Stimulated activated CD4-positive, alpha-beta T cell treated with anti-CD3 and anti-CD28 coated beads, Interleukin-2, amount 100 ng/mL, for 4 hours (primary cell): Measurements from ENCODE around the gene ACER3.
A peak's percentile ranks its signal among the peaks of the same experiment; 100 is the strongest.
"Not testable (repeated sequence)": the region's sequence is repeated elsewhere in the genome, so short reads cannot be mapped to it uniquely, and the experiment has no call there.

Experiments
- DNase-seq: peaks from one replicate; pipeline ENCODE4 v3.0.0-alpha.2; 2020; ENCODE audit warnings: low read depth

The ACER3 gene

DNA sequence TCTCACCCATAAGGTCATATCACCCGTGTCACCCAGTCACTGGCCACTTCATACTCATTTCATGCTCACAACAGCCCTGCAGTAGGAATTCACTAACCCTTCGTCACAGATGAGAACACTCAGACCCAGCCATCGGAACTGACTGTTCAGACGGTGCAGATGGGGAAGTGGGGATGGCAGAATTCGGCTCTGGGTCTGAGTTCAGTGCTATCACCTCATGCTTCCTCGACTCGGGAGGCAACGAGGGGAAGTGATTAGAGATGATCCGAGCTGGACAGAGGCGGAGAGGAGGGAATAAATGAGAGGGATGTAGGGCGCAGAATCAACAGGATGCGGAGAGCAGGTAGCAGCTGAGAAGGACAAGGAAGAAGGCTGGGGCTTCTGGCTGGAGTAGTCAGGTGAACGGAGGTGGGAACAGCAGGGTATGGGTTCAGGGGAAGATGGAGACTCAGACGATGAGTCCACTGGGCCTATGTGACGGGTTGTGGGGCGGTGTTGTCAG lies 178.2 kb downstream of the ACER3 start:
- DNase-seq: no peak

DNA sequence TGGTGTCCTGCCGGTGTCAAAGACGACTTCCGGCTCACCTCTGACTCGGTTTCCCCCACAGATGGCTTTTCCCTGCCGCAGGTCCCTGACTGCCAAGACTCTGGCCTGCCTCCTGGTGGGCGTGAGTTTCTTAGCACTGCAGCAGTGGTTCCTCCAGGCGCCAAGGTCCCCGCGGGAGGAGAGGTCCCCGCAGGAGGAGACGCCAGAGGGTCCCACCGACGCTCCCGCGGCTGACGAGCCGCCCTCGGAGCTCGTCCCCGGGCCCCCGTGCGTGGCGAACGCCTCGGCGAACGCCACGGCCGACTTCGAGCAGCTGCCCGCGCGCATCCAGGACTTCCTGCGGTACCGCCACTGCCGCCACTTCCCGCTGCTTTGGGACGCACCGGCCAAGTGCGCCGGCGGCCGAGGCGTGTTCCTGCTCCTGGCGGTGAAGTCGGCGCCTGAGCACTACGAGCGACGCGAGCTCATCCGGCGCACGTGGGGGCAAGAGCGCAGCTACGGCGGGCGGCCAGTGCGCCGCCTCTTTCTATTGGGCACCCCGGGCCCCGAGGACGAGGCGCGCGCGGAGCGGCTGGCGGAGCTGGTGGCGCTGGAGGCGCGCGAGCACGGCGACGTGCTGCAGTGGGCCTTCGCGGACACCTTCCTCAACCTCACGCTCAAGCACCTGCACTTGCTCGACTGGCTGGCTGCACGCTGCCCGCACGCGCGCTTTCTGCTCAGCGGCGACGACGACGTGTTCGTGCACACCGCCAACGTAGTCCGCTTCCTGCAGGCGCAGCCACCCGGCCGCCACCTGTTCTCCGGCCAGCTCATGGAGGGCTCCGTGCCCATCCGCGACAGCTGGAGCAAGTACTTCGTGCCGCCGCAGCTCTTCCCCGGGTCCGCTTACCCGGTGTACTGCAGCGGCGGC lies 179.0 kb downstream of the ACER3 start:
- DNase-seq: no peak

DNA sequence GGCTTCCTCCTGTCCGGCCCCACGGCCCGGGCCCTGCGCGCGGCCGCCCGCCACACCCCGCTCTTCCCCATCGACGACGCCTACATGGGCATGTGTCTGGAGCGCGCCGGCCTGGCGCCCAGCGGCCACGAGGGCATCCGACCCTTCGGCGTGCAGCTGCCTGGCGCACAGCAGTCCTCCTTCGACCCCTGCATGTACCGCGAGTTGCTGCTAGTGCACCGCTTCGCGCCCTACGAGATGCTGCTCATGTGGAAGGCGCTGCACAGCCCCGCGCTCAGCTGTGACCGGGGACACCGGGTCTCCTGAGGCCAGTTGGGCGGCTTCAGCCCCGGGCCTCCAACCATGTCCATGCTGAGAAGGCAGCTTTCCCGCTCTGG lies 179.7 kb downstream of the ACER3 start:
- no peak for DNase-seq

DNA sequence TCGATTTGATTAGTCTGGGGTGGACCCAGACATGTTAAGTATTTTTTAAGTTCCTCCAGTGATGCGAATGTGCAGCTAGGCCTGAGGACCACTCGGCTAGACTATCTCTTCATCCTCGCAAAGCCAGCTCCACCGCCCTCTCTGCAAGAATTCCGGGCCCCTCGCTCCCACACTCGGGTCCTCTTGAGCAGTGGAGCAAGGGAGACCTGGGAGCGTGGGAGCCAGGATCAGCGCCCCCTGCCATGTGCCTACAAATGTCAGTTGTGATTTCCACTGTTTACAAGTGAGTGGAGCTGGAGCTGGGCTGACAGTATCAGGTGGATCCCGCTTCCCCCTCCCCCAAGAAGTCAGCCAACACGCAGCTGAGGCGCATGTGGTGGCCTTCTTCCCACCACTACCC lies 180.2 kb downstream of the ACER3 start:
- DNase-seq: no peak

DNA sequence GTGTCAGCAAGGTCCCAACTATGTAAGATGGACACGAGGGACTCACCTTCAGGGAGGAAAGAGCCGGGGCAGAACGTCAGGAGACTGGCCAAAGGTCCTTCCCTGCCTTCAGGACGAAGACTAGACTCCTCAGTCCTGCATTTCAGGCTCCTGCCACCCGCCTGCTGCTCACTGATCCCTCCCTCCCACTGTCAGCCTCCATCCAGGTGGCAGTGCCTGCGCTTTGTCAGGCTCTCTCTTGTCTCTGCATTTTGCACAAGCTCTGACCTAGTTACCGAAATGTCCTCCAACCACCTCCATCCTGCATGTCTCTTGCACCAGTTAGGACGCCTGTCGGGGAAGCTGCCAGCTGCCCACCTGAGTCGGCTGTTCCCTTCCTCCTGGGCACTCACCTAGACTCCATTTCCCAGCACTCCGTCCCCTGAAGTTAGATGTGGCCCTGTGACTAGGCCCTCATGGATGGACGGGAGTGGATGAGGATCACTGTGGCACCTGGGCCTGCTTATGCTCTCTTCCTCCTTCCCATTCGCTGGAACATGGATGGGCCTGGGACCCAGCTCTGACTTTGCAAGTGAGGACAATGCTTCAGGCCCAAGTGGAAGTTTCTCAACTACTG lies 181.5 kb downstream of the ACER3 start:
- no peak for DNase-seq

DNA sequence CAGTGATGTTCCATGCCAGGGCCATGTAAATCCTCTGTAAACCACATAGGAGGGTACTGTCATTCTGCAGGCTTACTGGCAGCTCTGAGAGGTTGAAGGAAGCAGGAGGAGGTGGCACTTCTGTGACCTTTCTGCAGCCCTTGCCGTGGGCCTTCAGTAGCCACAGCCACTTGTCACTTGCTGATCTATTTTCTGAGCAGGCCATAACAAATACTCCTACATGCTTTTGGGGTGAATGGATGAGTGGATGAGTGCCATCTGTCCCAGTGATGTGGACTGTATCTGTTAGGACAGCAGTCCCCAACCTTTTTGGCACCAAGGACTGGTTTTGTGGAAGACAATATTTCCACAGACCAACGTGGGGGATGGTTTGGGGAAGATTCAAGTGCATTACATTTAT lies 183.6 kb downstream of the ACER3 start:
- DNase-seq: no peak

DNA sequence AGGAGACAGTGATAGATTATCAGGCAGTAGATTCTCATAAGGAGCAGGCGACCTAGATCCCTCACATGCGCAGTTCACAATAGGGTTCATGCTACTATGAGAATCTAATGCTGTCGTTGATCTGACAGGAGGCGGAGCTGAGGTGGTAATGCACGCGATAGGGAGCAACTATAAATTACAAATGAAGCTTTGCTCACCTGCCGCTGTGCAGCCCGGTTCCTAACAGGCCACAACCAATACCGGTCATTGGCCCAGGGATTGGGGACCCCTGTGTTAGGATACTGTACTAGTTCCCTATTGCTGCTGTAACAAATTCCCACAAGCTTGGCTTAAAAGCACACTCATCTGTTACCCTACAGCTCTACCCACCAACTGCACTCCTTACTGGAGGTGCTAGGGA lies 184.2 kb downstream of the ACER3 start:
- no peak for DNase-seq

DNA sequence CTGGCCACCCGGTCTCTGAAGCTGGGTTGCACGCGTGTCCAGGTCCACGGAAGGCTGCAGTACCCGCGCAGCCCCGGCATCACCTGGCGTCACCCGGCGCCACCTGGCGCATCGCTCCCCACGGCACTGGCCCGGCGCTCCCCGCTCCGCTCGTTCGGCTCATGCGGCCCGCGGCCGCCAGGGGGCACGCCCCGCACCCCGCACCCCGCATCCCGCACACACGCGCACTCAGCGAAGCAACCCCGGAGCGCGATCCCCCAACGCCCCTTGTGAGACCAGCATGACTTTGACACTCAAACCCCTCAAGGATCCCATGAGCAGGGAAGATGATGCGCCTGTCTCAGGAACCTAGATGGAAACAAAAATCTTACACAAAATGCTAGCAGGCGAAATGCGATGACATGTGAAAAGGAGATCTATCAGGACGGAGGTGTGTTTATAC lies 185.4 kb downstream of the ACER3 start:
- DNase-seq: peak; percentile 33

DNA sequence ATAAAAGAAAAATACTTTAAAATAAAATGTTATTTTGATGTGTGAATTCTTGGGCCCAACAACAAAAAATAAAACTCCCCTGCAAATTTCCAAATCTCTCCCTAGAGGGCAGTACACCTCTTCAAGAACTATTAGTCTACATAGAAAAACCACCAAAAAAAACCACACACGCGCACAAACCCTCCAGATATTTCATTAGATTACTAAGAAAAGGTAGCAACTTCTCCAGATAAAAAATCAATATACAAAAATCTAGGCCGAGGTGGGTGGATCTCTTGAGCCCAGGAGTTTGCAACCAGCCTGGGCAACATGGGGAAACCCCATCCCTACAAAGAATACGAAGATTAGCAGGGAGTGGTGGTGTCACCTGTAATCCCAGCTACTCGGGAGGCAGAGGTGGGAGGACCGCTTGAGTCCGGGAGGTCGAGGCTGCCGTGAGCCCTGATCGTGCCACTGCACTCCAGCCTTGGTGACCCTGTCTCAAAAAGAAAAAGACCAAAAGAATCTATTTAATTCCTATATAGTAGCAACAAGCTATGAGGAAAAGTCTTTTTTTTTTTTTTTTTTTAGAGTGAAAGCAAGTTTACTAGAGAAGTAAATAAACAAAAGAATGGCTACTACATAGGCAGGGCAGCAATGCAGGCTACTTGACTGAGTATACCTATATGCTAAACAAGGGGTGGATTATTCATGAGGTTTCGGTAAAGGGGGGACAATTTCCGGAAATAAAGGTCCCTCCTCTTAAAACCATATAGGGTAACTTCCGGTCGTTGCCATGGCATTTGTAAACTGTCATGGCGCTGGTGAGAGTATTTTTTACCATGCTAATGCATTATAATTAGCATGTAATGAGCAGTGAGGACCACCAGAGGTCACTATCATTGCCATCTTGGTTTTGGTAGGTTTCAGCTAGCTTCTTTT lies 186.5 kb downstream of the ACER3 start:
- DNase-seq: peak; percentile 82

DNA sequence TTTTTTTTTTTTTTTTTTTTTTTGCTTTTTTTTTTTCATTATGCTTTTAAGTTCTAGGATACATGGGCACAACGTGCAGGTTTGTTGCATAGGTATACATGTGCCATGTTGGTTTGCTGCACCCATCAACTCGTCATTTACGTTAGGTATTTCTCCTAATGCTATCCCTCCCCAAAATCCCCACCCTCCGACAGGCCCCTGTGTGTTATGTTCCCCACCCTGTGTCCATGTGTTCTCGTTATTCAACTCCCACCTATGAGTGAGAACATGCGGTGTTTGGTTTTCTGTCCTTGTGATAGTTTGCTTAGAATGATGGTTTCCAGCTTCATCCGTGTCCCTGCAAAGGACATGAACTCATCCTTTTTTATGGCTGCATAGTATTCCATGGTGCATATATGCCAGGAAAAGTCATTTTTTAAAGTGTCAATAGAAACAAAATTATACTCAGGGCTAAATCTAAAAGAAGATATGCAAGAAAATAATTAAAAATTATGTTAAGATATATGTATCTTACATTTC lies 187.3 kb downstream of the ACER3 start:
- DNase-seq: not testable (repeated sequence)

DNA sequence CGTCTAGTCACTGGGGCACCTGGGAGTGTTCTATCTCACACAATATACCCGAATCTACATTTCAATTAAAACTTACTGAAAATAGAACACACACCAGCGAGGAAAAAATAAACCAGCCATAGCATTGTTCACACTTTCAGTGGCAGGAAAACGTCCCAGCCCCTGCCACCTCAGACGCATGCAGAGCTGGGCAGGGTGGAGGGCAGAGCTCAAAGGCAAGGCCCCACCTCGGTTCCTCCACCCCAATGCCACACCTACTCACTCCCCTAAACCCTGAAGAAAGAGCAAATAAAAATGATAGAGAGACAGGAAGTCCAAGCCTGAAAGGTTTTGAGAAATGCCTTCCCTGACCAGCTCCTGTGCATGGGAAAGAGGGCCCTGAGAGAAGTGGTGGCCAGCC lies 188.3 kb downstream of the ACER3 start:
- no peak for DNase-seq

DNA sequence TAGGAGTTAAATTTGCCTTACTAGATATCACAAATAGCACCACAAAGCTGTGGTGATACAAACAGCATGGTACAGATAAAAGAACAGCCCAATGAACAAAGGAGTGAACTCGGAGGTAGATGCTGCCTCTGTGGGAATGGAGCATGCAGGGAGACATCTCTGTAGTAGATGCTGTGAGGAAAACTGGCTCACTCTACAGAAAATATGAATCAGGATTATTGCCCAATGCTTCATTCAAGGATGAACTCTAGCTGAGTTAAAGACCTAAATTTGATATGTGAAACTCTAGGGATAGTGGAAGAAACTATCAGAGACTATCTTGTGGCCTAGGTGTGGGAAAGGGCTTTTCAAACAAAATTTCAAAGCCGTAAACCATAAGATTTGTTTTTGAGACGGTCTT lies 190.8 kb downstream of the ACER3 start:
- no peak for DNase-seq

DNA sequence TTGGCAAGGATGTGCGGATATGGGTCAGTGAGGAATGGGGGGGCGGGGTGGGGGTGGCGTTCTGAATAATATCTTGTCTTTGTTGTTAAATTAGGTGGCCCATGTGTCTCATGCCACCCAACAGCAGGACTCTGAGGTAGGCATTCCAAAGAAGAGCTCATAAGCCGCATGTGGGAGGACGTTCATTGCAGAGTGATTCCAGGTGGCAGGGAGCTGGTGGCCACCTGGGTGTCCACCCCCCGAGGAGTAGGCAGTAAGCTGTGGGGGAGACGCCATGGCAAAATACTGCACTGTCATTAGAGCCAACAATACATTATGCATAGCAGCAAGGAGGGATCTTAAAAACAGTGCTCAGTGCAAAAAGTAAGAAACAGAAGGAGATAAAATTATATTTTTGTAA lies 191.8 kb downstream of the ACER3 start:
- no peak for DNase-seq

DNA sequence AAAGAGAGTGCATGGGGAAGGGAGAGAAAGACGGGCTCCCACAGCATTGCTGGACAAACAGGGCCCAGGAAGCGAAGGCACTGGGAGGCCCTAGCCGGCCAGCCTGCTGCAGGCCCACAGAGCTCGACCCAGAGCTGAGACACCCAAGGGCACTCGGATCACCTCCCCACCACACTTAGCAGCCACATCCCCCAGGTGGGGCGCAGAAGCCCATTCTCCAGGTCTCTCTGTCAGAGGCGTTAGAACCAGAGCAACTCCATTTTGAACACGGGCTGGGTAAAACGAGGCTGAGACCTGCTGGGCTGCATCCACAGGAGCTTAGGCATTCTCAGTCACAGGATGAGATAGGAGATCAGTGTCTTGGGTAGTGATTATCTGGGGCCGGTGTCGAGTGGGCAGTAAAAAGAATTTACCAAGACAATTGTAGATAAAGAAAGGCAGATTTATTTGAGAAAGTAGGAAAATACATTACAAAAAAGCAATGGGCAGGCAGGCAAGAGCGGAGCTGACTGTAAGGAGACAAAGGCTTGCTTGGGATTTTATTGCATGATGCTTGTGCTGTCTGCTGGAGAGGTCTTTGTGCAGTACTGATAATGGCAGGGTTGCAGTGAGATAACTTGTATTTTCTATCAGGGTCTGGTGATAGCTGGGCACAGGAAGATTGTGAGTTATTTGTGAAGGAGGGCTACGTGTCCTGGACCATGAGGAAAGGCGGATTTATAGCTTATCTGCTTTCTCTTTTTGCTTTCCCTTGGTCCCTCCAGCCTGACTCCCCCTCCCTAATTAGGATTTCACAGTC lies 192.7 kb downstream of the ACER3 start:
- no peak for DNase-seq

DNA sequence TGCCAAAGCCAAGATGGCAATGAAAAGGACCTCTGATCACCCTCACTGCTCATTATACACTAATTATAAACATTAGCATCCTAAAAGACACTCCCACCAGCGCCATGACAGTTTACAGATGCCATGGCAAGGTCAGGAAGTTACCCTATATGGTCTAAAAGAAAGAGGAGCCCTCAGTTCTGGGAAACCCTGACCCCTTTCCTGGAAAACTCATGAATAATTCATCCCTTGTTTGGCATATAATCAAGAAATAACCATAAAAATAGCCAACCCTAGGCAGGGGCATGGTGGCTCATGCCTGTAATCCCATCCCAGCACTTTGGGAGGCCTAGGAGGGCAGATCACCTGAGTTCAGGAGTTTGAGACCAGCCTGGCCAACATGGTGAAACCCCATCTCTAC lies 193.4 kb downstream of the ACER3 start:
- DNase-seq: no peak

DNA sequence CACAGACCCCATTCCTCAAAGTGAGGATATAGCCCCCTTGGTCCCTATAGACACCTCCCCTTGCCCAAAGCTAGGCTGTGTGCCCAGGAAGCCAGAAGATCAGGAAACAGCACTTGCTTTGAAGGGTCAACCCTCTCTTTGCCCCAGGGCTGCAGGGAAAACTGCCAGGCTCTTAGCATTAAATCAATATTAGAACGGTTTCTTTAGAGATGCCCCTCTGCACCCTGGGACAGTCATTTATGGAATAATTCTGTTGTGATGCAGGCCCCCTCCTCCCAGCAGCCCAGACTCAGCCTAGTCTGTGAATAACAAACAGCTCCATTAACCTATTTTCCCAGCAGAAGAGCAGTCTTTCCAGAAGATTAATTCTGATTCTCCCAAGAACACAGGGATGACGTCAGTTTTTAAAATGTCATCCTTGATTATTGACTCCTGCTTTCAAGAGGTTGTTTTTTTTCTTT lies 194.4 kb downstream of the ACER3 start:
- no peak for DNase-seq

DNA sequence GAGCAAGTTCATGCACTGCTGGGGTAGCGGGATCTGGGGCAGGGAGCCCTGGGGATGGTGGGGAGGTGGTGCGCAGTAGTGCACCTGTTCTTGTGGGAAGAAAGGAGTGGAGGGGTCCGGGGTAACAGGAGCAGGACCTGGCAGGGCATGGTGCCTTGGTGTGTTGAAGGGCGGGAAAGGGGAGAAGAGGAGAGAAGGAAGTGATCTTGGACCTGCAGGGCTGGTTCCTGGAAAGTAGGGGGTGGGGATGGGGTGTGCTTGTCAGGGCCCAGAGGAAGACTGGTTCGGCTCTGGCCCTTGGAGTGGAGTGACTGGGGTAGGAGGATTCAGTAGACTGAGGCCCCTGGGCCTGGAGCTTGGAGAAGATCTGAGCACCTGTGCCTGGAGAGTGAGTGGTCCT lies 195.2 kb downstream of the ACER3 start:
- no peak for DNase-seq

DNA sequence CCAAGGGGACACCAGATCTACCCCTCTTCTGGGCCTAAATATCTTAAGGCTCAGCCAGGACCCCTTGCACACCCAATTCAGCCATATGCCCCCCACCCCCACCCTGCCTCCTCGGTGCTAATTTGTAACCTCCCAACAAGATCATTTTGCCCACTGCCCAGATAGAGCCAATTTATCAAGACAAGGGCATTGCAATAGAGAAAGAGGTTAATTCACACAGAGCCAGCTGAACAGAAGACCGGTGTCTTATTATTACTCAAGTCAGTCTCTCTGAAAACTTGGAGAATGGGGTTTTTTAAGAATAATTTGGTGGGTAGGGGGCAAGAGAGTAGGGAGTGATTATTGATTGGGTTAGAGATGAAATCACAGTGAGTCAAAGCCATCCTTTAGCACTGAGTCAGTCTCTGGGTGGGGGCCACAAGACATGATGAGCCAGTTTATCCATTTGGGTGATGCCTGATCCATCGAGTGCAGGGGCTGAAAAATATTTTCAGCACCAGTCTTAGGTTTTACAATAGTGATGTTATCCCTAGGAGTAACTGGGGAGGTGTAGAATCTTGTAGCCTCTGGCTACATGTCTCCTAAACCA lies 196.2 kb downstream of the ACER3 start:
- DNase-seq: no peak

DNA sequence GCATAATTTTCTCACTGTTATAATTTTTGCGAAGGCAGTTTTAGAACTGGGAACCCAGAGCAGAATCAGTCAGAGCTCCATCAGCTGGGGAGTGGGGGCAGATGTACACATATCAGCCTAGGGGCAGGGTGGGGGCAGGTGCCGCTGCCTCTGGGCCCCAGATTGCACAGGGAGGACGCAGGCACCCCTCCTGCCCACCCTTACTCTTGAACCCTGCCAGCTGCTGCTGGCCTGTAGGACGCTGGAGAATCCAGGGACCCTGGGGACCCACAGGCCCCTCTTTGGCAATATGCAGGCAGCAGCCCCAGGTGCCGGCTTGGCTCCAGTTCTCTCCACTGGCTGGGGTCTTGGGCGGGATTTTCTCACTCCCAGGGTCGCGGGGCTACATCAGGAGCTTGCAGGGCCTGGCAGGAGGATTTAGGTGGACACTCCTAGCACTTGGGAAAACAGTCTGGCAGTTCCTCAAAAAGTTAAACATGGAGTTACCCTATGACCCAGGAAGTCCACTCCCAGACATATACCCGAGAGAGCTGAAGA lies 197.3 kb downstream of the ACER3 start:
- no peak for DNase-seq

DNA sequence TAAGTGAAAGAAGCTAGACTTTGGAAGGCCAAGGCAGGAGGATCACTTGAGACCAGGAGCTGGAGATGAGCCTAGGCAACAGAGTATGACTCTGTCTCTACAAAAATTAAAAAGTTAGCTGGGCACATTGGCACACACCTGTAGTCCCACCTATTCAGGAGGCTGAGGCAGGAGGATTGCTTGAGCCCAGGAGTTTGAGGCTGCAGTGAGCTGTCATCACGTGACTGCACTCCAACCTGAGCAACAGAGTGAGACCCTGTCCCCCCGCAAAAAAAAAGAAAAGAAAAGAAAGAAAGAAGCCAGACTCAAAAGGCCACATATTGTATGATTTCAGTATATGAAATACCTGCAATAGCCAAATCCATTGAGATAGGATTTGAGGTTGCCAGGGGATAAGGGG lies 198.2 kb downstream of the ACER3 start:
- no peak for DNase-seq

DNA sequence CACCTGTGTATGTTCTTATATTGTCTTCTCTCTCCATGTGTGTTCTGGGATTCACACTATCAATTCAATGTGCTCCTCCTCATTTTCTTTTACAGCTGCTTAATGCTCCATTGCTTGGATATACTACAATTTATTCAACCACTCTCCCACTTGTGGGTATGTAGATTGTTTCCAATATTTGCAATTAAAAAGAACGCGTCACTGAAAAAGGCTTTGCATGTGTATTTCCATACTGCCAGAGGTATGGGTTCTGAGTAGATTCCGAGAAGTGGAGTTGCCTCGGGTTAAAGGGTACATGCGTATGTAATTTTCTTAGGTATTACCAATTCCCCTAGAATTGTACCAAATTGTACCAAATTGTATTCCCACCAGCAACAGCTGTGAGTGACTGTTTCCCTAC lies 199.1 kb downstream of the ACER3 start:
- no peak for DNase-seq
